Midbrain (tissue), 1 donor: ENCODE data around the gene ACE2.

Experiments
- DNase-seq: peaks from one replicate; lab custom pipeline; 2025; lab: John Stamatoyannopoulos, UW

ACE2 gene

DNA sequence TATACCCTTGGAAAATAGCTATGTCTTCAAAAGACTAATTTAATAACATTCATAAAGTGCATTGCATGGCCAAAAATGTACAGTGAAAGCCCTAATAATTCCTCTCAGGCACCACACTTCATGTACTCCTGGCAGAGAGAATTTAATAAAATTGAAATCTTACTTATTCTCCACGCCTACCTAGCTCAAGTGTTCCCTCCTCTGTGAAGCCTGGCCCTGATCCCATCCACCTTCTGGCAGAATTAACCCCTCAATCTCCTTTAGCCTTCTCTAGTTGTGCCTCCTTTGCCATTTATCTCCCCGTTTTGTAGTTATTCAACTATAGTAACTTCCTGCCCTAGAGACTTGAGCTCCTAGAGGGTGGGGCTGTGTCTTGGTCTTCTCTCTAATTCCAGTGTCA is 26.7 kb downstream of the ACE2 start:
- DNase-seq: no peak

DNA sequence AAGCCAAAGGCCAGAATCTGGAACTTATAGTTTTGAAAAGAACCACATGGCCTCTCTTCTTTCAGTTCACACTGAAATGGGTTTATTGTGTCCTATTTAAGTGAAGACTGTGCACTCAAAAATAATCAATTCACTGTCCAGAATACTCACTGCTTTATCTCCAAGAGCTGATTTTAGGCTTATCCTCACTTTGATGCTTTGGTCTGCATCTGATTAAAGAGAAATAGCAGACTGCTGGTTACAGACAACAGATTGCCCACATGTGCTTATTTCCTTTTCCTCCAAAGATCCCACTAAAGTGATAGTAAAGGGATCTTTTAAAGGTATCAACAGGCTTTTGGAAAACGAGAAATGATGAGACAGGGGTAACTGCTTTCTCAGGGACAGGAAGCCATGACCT is 30.6 kb downstream of the ACE2 start:
- no peak for DNase-seq

DNA sequence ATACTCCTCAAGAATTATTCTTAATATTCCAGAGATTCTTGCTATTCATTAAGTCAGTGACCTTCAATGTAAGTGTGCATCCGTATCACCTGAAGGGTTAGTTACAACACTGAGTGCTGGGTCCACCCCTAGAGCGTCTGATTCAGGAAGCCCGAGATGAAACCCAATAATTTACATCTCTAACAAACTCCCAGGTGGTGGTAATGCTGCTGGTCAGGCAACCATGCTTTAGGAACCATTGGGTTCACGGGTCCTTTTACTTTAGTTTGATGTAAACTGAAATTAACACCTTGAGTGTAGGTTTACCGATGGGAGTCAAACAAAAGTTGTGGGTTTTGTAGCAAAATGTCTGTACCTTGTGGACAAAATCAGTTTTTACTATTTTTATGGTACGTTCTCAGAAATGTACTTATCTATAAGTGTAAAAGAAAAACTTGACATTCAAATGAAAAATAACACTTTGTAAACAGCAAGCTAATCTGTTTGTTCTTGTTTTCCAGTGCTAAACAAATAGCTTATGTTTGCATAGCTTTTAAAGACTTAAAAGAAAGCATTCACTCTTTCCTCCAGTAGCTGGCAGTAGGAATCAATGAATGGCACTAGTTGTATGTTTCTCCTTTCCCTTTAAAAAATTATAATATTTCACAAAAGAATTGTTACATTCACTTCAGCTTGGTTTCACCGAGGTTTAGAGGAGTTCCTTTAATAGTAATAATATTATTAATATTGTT is 32.7 kb downstream of the ACE2 start:
- DNase-seq: no peak

DNA sequence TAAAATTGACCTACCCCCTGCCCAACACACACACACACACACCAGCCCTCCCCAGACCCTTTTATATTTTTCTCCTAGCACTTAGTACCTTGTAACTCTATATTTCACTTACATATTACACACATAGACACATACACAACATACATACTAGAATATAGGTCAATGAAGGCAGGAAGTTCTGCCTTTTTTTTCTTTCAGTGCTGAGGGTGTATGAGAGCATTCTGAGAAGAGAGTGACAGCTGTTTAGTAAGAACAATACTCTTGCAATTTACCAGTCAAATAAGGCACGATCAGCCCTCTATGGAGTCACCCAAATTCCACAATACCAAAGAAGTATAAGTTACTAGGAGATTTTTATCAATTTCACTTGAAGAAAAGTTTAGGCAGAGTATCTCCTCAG is 33.5 kb downstream of the ACE2 start:
- DNase-seq: no peak

DNA sequence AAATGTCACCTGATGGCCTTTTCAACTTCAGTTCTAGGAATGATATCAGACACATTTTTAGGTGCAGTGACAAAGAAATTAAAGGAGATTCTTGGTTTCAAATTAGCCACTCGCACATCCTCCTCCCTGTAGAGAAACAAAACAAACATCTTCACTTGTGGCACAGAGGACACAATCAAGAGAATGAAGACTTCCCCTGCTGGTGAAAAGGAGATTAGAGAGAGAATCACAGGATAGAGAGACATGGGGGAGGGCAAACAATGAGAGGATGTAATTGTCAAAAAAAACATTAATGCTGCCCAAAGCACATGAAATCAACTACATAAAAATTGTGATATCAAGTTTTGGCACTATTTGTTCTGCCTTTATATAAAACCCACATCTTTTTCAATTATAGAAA is 34.5 kb downstream of the ACE2 start:
- no peak for DNase-seq

DNA sequence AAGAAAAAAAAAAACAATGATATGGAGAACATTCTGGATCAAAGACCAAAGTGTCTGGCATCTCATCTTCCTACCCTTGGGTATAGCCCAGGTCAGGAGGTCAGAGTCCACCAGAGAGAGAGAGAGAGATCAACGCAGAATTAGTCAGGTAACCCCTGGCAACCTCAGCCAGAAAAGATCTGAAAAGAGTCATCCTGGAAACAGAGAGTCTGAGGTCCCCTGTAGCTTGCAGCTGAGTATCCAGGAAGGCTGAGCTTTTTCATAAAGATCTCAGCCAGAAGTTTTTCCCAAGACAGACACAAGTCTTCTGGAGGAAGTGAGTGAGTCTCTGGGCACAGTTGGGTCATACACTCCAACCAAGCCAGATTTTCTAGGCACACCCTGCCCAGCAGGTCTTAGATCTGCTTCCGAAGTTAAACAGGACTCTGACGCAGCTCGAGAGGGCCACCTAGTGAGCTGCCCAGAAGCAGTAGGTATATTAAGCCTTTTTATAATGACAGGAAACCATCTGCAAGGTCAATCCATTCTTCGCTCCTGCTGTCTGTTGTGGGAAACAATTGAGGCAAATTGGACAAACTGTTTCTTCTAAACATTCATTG is 35.7 kb downstream of the ACE2 start:
- DNase-seq: peak; percentile 50

DNA sequence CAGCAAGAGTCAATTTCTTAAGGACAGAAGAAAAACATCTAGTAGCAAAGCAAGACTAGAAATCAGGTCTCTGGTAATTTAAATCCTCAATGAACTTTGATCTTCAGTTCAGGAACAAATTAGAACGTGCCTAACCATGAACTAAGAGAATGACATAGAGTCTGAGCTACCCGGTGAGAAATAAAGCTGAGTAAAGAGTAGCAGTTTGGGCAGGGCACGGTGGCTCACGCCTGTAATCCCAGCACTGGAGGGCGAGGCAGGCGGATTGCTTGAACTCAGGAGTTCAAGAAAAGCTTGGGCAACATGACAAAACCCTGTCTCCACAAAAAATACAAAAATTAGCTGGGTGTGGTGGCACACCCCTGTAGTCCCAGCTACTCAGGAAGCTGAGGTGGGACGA is 37.7 kb downstream of the ACE2 start:
- DNase-seq: no peak

DNA sequence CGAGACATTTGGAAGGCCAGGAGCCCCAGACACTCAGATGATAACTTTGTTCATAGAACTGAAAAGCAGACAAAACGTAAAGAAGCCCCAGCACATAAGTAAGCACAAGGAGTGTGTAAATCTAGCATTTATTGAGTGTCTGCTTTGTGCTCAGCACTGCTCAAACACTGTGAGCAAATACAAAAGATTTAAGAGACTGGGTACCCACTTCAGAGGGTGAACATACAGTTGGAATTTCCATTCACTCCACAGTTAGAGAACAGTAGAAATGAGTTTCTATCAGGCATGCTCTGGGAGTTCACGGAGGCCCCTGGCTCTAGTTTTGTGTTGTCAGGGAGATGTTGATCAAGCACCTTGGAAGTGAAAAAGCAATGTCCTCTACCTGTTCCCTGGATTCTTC is 39.8 kb downstream of the ACE2 start:
- DNase-seq: no peak

DNA sequence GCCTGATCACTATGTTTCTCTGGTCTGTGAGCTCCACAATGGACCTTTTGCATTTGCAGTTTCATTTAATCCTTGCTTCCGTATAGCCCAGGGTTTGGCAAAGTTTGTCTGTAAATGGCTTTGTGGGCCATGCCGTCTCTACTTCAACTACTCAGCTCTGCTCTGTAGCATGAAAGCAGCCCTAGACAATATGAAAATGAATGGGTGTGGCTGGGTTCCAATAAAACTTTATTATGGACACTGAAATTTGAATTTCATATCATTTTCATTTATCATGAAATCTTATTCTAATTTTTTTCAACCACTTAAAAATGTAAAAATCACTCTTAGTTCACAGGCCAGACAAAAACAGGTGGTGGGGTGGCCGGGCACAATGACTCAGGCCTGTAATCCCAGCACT is 41.5 kb downstream of the ACE2 start:
- DNase-seq: no peak

DNA sequence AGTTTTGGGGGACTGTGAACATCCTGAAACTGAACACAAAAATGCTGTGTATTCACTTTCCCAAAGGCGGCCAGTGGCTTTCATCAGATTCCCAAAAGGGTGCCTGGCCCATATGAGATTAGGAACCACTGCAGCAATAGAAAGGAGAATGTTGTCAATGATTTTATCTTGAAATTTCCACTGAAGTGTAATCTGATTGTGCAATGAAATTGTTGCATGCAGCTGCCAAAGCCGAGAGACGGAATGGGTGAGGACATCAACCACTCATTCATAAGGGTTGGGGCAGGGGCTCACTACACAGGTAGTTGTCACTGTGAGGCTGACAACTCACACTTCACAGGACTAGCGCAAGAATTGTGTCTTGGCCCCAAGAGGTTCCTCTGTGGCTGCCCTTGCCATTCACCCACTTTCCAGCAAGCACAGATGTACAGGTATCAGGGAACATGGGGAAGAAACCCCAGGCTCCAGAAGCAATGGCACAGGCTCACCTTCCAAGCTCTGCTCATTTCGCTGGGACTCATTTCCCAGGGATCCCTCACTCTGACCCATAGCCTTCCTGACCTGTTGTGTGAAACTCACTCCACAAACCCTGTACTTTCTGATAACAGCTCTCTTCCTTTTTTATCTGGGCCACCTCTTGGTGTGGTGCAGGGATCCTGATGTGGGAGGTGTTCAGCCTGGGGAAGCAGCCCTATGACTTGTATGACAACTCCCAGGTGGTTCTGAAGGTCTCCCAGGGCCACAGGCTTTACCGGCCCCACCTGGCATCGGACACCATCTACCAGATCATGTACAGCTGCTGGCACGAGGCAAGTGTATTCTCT is 51.4 kb downstream of the ACE2 start:
- DNase-seq: no peak

DNA sequence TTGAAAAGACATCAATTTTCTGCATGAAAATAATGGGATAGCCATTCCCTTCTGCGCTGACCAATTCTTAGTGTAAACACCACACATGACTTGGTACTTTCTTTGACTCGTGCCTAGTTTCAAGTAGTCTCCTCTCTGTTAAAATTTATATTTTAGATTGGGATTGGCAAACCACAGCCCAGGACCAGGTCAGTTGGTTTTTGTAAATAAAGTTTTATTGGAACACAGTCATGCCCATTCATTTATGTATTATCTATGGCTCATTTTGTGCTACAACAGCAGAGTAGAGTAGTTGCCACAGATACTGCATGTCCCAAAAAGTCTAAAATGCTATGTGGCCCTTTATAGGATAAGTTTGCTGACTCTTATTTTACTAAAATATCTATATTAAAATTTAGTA is 53.4 kb downstream of the ACE2 start:
- DNase-seq: no peak

DNA sequence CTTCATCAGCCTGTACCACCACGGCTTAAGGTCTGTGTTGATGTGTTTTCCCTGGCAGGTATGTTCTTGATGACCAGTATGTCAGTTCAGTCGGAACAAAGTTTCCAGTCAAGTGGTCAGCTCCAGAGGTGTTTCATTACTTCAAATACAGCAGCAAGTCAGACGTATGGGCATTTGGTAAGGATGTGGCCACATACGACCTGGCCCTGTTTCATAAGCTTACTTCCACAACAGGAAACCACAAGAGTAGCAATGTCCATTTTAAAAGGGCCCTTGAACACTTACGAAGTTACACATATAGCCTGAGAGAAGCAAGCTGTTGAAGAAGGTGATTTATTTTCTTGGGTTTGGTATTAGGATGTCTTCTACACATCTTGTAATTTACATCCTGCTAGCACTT is 54.0 kb downstream of the ACE2 start:
- no peak for DNase-seq

DNA sequence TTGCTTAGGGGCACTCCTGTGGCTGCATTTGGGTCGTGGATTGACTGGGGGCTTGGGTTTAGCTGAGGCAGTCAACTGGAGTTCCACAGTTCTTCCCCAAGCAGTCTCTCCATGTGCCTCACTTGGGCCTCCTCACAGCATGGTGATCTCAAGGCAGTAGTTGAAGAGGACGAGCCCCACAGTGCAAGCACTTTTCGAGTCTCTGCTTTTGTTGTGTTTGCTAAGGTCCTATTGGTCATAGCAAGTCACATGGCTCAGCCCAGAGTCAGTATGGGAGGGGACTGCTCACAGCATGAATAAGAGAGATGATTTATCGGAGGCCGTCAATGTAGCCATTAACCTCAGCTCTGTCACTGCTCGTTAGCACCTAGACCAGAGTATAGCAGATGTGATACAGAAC is 70.4 kb downstream of the ACE2 start:
- DNase-seq: no peak

DNA sequence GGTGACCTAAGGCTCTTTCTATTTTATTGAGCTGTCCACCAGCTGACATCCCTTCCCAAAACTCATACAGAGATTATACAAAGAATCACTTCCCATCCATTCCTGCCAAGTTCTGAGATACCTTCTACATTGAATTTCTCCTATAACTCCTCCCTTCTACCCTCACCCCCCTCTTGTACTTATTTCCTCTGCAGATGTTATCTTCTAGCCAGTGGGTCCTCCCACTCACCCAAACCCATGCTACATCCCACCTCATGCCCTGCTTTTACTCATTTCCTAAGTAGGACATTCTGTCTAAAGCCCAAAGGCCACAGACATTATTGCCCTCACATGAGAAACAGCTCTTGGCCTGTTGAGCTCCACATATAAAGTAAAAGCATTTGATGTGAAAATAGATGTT is 71.6 kb downstream of the ACE2 start:
- no peak for DNase-seq

DNA sequence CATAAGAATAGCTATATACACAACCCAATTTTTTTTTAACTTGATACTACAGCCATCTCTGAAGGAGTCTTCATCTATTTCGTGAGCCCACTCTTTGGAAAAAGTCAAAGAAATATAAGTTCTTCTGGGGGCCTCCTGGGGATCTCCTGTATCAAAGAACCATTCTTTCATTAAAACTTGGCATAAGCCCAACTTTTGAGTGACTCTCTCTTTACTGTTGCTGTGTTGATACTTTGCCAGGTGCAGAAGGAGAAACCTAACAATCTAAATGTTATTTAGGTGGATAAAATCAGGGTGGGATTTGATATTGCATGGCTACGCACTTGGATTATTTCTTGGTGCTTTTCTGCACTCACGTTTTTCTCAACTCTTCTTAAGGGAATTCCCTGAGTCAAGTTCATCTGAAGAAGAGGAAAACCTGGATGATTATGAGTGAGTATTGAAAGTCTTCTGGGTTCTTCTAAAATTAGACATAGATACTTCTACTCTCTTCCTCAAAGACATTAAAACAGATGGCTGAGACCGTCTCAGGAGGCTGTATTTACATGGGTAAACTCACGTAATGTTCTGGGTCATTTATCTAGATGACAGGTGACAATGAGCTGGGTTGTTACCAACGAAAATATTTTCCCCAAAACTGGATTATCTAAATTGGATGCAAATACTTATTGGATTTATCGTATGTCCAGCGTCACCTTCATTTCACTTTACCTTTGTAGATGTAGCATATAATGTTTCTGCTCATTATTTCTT is 74.9 kb downstream of the ACE2 start:
- DNase-seq: no peak

DNA sequence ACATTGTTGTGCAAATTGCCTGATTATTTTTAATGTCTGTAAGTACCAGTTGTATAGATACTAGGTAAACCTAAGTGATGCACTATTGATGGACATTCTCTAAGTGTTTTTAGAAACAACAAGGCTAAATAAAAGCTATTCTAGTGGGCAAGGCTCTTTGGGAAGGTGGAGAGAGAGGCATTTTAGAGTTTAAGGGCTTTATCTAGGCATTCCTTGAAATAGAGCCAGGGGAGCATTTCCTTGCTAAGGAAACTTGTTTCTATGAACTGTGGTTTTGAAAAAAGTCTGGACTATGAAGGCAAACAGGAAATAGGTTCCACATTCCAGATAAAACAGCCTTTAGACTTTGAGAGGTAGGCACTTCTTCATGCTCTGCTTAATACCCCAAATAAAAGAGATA is 76.3 kb downstream of the ACE2 start:
- DNase-seq: no peak

DNA sequence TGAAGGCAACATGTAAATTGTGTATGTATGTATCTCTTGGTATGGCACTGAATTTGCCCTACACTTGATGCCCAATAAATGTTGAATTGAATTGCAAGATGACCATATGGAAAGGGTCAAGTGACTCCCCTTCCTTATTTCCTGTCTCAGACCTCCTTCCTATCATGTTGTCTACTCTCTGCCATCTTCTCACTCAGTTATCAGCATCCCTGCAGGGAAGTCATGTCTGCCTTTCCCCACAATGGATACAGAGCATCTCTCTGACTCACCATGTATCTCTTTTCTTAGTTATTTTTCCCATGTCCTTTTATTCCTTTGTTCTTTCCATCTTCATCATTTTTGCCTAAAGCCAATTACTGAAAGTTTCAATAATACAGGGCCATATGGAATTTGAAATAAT is 77.7 kb downstream of the ACE2 start:
- DNase-seq: no peak

DNA sequence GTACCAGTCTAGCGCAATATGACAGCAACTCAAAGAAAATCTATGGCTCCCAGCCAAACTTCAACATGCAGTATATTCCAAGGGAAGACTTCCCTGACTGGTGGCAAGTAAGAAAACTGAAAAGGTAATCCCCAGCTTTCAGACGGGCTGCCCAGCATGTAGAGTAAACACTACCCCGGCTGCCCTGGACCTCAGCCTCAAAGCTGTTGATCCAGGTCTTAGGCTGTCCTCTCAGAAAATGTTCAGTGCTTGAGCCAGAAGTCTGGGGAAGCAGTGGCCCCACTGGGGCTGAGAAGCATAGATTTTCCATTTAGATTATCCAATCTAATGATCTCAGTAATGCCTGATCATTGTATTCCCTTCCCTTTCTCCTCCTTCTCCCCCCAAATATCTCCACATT is 78.3 kb downstream of the ACE2 start:
- no peak for DNase-seq

DNA sequence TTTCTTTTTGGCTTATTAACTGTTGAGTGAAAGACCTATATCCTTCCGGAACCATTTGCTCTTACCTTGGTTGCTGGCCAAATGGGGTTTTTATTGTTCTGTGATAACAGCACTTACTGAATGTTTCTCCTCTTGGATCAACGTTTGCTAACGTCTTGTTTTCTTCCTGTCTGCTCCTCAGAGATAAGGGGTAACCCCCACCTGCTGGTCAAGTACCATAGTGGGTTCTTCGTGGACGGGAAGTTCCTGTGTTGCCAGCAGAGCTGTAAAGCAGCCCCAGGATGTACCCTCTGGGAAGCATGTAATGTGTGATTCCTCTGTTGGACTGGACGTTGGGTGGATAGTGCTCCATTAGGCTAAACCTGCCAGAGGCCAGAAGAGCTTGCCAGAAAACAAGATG is 84.8 kb downstream of the ACE2 start:
- no peak for DNase-seq

DNA sequence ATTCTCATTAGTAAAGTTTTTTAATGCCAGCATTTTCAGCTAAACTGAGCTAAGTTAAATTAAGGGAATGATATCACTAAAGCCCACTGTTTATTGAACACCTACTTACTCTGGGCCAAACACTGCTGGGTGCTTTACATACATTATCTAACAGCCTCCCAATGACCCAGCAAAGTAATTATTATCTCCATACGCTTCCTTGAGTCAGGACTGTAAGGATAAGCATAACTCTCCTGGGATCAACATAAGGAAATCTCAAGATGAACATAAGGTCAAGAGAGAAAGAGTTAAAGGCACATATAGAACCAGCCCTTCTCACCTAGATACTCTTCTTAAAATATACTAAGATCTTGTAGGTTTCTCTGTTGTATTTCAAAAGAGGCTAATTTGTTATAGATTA is 86.5 kb downstream of the ACE2 start:
- DNase-seq: no peak

DNA sequence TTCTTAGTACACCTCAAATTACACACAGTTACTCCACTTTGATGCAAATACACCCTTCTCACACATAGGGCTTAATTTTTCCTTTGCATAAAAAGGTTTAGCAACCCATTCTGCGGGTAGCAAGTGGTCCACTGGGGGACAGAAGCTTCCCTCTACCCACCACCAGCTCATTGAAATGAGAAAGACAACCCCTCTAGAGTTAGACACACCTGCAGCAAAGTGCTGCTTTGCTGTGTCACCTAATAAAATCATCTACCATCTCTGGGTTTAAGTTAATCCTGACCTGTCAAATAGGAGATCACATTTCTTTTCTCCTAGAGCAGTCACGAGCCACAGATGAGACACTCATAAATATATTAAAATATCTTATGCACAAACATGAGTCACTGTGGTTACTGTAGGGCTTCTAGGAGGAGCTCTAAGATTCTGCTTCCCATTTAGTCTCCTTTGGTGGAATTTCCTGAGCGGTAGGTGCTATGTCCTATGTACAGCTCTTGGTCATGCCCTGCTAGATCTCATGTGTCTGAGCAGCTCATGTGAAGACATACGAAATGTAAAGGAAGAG is 88.3 kb downstream of the ACE2 start:
- no peak for DNase-seq

DNA sequence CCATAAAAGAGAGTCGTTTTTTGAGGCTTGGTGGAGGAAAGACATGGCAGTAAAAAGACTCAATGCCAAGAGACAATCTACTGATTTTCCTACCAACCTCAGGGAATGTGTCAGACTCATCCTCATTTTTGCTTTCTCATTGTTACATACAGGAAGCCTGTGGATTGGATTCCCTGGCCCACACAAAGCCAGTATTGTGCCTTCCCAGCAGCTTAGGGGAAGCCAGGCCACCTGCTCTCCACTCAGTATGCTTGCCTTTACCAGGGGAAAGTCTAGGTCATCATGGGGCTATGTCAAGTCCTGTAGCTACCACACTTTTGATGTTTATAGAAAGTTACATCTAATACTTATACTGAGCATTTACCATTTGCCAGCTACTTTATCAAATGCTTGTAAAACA is 89.2 kb downstream of the ACE2 start:
- DNase-seq: no peak
